ENCODE results near the gene ASIP.
A peak's percentile ranks its signal among the peaks of the same experiment; 100 is the strongest.
"Not testable (repeated sequence)": the region's sequence is repeated elsewhere in the genome, so short reads cannot be mapped to it uniquely, and the experiment has no call there.

ASIP gene, protein sequence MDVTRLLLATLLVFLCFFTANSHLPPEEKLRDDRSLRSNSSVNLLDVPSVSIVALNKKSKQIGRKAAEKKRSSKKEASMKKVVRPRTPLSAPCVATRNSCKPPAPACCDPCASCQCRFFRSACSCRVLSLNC

DNA sequence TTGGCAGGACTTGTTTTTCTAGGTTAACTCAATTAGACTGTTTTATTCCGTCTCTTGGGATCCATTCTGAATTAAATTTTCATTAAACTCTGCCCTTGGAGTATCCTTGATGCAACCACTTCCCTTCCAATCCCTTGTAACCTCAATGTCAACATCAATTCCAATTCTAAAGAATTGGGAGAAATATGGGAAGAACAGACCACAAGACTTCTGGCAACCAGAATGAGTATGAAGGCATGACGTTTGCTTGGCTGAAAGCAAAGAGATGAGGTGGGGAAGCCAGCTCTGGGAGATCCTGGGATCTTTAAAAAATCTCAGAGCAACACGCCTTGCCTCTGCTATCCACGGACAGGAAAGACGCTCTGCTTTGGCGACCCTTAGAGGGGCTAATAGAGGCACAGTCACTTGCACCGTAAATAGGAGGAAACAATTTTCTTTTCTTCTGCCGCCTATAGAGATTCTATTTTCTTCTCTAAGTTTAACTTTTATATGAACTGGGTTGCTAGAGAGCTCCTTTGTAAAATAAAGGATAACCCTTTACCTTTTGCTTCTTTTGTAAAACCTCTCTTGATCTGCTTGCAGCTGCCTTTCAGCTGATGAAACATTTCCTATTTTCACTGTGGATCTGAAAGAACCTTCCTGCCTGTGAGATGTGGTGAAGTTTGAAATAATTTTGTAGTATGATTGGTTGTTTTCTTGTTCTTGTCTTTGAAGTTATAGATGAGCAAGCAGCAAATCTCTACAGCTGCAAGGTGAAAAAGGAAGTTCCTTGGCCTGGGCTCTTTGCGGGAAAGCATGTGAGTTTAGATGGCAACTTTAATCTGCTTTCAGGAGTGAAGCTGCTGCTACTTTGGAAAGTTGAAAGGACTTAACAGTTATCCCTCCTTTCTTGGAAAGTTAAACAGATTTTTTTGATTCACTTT, at the start of gene ASIP:
Gene ASIP (plus strand): TSS at position 731 of the 923 bp plus-strand sequence. CDS start 18,952 bp downstream, outside the sequence.
- DNase-seq: no peak

DNA sequence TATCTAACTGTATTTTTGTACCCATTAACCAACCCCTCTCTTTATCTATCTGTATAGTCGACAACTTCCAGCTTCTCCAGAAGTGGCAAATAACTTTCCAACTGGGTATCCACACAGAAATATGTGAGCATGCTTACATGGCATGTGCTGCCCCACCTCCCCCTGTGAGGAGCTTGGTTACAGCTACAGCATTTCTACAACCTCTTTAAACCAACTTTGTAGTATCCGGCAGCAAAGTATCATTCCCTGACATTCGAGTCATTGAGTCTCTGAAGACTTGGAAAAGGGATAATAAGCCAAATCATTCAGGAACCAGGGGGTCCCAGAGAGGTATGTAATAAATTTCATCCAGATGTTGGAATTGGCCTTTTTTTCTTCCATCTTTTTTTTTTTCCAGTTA, 48.2 kb upstream of the ASIP start:
- DNase-seq: no peak

DNA sequence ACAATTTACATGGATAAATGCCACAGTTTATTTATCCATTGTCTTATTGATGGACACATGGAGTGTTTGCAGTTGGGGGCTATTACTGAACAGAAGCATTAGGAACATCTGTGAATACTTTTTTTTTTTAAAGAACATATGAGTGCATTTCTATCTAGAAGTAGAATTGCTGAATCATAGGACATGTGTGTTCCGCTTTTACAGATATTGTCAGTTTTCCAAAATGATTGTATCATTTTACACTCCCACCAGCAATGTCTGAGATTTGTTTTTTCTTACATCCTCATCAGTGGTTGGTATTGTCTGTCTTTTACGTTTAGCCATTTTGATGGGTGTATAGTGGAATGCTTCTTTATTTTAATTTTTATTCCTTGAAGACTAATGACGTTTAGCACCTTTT, 42.0 kb upstream of the ASIP start:
- no peak for DNase-seq

DNA sequence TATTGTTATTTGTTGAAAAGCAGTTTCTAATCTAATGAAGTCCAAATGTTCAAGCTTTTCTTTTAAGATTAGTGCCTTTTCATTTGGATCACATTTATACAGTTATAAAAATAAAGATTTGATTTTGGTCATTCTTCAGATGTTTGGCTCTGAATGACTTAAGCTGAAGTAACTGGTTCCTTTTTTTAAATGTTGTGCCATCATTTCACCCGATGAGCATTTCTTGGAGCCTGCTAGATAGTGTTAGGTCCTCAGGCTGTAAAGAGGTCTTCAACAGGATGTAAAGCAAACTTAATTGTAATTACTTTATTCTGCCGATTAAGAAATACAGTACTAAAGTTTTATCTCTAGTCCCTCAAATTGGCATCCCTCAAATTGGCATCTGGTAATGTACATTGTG, 41.2 kb upstream of the ASIP start:
- no peak for DNase-seq

DNA sequence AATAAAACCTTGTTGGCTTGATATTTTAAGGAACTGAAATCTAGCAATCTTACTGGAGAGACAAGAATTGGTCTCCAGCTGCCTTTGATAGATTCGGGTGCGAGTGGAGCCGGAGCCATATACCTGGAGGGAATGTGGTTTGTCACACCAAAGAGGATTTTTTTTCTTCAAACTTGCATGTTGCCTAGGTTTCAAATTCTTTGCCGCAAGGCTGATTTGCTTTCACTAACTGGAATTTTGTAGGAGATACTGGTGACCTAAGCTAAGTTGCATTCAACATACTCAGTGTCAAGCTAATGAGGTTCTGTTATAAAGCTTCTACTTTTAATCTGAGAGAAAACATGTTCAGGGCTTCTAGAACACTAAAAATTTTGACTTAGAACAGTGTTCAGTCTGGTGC, 39.7 kb upstream of the ASIP start:
- peak; percentile 22 for DNase-seq

DNA sequence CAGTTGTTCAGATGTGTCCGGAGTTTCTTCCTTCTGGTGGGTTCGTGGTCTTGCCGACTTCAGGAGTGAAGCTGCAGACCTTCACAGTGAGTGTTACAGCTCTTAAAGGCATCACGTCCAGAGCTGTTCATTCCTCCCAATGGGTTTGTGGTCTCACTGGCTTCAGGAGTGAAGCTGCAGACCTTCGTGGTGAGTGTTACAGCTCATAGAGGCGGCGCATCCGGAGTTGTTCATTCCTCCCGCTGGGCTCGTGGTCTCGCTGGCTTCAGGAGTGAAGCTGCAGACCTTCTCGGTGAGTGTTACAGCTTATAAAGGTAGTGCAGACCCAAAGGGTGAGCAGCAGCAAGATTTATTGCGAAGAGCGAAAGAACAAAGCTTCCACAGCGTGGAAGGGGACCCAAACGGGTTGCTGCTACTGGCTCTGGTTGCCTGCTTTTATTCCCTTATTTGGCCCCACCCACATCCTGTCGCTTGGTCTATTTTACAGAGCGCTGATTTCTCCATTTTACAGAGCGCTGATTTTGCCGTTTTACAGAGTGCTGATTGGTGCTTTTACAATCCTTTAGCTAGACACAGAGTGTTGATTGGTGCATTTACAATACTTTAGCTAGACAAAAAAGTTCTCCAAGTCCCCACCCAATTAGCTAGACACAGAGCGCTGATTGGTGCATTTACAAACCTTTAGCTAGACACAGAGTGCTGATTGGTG, 35.9 kb upstream of the ASIP start:
- peak; percentile 71 for DNase-seq

DNA sequence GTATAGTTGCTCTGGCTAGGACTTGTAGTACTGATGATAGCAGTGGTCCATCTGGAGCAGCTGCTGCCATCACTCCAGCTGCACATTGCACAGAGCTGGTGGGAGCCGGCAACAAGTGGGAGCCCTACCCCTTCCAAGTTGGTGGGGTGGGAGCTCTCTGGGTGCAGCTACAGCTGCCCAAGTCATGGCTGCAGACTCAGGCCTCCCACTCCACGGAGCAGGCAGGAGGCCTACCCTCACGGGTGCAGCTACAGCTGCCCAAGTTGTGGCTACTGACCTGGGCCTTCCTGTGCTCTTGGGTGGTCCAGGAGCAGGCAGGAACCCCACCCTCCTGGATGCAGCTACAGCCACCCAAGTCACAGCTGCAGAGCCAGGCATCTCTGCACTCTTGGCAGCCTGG, 32.1 kb upstream of the ASIP start:
- DNase-seq: no peak

DNA sequence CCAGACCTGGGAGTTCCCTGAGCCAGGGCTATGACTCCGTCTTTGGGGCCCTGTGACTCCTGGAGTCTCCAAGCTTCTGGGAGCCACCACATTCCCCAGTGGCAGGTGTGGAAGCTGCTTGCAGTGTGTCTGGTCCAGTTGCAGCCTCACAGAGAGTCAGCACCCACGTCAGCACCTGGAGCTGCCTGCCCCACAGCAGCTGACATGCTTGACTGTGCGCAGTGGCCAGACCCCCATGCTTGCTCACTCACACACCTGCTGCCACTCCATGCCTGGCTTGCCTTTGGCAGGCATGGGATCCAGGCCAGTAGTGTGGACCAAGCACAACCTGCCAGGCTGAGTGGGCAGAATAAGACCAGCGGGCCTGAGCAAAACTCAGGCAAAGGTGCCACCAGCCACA, 31.0 kb upstream of the ASIP start:
- DNase-seq: no peak

DNA sequence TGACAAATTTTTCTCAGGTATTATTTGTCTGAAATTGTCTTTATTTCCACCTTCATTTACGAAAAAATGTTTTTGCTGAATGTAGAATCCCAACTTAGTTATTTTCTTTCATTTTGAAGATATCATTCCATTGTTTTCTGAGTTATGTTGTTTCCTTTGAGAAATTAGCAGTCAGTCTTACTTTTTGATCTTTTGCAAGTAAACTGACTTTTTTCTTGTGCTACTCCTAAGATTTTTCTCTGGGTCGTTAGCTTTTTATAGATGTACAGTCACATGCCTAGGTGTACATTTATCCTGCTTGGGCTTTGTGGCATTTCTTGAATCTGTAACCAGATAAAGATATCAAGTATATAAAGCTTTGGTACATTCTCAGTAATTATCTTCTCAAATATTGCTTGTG, 29.6 kb upstream of the ASIP start:
- DNase-seq: no peak

DNA sequence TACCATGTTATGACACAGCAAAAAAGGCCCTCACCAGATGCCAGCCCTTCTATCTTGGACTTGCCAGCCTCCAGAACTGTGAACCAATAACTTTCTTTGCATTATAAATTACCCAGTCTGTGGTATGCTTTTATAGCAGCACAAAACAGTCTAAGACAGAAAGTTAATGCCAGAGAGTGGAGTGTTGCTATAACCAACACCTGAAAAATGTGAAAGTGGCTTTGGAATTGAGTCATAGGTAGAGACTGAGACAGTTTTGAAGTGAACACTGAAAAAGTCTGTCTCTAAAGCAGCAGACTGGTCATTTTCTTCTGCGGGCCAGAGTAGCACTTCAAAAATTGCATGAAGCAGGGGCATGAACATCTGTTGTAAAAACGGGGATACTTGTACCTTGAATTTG, 28.0 kb upstream of the ASIP start:
- no peak for DNase-seq

DNA sequence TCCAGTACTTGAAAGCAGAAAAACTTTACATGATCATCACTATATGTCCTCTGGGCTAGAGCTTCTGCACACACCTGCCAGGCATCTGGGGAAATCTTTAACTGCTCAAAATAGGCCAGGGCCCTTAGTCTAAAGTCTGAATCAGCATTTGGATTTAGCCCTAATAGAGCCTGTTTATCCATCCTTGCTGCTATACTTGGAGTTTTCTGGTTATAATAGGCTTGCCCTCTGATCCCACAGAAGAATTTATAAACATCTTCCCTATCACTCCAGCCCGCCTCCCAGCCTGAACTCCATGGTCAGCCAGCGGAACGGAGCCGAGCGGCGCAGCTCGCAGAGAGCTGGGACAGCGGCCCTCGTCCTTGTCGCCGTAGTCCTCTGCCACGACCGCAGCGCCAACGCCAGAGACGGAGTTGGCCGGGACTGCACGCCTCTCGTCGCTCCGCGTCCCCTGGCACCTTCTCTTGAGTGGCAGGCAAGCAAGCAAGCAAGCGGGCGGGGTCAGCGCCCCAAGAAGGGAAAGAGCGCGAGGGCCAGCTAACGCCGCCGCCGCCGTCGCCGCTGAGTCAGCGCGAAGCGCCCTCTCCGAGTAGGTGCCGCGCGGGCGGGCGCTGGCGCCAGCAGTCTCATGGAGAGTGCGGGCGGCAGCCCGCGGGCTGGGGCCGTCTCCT, 25.4 kb upstream of the ASIP start:
- DNase-seq: peak; percentile 86

DNA sequence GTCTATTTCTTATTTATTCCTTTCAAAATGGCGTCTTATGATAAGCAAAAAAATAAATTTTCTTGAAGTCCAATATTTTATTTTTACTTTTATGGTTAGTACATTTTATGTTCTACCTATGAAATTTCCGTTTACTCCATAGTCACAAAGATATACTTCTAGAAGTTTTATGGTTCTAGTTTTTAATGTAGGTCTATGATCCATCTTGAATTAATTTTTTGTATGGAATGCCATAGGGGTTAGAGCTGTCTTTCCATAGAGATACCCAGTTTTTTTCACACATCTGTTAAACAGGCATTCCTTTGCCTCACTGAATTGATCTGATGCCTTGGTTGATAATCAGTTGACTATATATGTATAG, 24.9 kb upstream of the ASIP start:
- DNase-seq: no peak

DNA sequence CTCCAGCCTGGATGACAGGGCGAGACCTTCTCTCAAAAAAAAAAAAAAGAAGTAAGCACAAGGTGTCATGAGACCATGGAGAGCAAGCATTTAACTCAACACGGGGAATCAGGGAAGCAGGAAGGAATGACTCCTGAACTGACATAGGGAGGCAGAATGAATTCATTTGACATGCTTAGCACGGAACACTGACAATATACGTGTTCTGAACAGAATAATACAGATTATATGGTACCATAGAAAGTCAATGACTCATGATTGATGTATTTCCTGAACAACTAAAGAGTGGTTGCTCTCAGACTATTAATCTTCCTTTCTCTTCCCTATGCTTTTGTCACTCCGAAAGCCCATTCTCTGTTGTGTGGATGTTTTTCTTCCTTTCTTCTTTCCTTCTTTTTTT, 20.7 kb upstream of the ASIP start:
- peak; percentile 16 for DNase-seq

DNA sequence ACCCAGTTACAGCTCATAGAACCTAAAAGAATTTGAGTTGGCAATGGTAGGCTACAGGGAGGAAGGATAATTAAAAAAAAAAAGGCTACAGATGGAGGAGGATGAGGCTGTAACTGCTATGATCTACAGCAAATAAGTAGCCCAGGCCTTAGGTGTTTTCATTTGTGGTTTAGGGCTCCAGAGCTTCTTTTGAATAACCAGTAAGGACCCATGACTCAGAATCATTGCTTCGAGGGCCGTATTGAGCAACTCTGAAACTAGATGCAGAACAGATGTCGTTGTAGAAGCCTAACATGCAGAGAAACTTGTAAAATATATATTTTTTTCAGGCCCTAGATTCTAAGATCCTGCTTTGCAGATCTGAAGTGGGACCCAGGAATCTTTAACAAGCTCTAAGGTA, 19.0 kb upstream of the ASIP start:
- no peak for DNase-seq

DNA sequence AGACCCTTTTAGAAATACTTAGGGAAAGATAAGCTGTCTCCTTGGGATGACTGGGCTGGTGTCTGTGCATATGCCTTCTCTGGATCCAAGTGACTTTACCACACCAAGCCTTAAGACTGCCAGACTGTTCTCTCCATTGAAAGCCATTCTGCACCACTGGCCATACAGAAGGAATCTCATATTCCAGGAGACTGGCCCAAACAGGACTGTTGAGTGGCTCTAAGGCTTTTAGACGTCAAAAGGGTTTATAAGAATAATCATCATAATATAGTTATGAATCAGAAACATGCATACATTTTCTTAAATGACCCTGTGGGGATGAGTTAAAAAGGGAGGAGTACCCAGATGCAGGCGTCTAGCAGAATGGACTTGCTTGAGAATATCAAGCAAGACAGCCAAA, 17.0 kb upstream of the ASIP start:
- not testable (repeated sequence) for DNase-seq

DNA sequence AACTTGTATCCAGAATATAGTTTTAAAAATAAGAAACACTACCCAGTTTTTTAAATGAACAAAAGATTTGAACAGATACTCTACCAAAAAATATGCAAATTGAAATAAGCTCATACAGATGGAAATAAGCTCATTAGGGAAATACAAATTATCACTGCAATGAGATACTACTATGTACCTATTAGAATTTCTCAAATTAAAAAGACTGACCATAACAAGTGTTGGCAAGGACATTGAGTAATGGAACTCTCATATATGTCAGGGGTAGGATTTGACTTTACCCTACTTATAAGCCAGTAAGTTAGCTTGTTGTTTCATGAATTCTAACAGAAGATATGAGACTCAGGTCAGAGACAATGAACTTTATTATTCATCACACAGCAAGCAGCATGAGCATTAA, 9.6 kb upstream of the ASIP start:
- no peak for DNase-seq

DNA sequence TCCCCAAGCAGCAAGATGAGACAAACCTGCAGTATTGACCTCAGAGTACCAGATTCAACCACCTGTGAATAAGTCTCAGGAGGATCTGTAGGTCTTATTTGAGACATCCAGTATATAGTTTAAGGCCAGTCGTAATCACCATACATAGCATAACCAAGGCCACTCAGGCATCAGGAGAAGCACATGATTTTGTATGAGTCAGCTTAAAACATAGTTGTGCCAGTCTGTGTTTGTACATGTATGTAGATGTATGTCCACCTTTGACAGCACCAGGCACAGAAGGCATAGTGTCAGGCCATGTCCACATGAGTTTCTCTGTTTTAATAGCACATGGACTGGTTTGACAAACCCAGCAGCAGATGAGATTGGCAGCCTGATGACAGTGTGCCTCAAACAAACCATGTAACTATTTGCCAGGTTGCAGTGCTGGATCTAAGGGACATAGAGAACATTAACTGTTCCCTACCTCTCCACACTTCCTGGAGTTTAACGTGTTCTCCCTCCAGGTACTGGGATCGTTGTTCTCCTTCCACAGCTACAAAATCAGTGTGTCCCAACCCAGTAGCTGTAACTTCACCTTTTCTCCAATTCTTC, 8.6 kb upstream of the ASIP start:
- DNase-seq: no peak

DNA sequence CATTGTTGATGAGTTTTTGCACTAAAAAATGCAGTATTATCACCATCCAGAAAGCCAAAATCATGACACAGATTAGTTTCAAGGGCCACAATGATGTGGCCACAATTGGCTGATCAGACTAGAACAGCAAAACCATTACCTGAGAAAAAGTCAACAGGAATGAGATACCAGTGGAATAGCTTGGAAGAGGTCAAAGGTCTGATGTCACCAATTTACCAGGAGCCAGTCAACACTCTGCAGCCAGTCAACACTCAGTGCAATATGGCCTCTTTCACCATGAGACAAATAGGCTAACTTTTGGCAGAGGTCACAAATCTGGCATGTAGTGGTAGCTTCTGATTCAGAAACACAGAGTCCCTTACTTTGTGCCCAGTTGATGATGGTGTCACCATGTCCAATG, 7.5 kb upstream of the ASIP start:
- no peak for DNase-seq

DNA sequence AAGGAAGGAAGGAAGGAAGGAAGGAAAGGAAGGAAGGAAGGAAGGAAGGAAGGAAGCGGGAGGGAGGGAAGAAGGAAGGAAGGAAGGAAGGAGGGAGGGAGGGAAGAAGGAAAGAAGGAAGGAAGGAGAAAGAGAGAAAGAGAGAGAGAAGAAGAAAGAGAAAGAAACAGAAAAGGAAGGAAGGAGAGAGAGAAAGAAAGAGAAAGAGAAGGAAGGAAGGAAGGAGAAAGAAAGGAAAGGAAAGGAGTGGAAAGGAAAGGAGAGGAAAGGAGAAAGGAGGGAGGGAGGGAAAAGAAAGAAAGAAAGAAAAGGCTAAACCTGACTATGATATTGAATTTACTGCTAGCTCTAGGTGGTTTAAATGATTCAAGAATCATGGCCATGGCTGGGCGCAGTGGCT, 5.3 kb upstream of the ASIP start:
- no peak for DNase-seq

DNA sequence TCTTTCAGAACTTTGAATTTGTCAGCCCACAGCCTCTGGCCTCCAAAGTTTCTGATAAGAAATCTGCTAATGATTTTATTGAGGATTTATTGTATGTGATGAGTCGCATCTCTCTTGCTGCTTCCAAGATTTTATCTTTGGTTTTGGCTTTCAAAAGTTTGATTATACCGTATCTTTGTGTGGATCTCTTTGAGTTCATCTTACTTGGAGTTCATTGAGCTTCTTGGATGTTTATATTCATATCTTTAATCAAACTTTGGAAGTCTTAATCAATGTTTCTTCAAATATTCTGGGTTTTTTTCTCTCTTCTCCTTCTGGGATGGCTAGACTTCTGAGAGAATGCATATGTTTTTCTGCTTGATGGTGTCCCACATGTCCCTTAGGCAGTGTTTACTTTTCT, 3.3 kb upstream of the ASIP start:
- DNase-seq: no peak

DNA sequence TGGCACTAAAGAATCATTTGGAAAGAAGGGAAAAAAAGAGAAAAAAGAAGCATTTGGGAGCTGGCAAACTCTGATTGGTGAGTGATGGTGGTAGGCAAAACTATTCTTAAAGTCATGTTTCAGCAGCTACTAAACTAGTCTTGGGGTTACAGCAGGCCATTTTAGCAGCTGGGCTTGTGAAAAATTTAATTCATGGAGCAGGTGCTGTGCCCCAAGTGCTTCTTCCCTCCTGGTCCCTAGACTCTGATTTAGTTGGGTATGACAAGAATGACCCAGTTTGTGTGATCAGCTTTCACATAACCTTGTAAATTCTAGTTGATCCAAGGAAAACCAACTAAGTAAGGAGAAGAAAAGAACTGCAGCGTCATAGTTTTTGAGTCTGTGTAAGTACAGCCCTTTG, 1.1 kb upstream of the ASIP start:
- no peak for DNase-seq

DNA sequence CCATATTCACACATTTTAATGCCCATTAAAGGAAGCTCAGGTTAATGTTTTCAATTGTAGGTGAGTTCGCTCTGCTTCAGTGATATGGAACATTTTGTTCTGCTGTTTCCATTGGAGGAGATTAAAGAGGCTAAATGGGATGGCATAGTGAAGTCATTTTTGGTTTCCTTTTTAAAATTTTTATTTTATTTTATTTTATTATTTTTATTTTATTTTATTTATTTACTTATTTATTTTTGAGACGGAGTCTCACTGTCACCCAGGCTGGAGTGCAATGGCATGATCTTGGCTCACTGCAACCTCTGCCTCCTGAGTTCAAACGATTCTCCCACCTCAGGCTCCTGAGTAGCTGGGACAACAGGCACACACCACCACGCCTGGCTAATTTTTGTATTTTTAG, 792 bp downstream of the ASIP start:
- DNase-seq: not testable (repeated sequence)

DNA sequence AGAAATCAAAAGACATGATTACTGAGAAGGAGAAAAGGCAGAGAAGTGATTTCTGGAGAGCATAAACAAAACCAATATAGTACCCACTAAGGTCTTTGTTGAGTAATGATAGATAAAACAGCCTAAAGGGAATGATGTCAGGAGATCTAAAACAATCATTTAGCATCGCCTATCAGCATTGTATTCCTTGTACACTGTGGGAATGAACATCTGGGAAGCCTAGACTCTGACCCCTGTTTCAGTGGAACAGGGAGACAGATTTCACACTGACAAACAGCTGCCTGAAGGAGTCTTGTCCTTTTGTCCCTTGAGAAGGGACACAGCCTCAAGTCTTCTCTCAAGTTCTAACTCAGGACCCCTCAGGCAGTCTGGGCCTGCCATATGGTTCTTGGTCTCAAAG, 1.7 kb downstream of the ASIP start:
- no peak for DNase-seq
